Measurements from ENCODE around the gene SUCLG2.
"Not testable (repeated sequence)": the region's sequence is repeated elsewhere in the genome, so short reads cannot be mapped to it uniquely, and the experiment has no call there.

The SUCLG2 gene

DNA sequence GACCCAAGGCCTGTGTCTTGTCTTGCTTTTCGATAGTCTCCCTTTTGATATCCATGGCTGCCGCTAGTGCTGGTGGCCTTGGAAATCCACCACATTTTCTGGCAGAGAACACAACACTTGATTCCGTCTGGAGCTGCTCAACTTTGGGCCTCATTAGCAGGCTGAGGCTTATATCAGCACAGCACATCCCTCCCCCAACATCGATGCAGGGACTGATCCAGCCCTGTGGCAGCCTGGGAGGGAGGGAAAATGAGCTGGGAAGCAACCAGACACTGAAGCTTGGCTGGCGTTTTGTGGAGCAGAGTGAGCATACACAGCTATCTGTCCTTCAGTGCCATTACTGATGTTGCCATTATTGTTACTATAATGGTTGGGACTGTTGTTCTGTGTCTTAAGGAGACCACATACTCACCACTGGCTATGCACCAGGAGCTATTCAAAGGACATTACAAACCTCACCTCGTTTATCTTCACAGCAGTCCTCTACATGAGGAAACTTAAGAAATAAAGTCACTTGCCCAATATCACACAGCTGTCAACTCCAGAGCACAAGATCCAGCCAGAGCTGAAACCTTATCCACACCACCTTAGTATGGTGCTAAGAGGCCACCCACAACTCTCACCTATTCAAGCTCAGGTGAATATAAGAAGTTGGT is 102.9 kb downstream of the SUCLG2 start:
- no peak for DNase-seq

DNA sequence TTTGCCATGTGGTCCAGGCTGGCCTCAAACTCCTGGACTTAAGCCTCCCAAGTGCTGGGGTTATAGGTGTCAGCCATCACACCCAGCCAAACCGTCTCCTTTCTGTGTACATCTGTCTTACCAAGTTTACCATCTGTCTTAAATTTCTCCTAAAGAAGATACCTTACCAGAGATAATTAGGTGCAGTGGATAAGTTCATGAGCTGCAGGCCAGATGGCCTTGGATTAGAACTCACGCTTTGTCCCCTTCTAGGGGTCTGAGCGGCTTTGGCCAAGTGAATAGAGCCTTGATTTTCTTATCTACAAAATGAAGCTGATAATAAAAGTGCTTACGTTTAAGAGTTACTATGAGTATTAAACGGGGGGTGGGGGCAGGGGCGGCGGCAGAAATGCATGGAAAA is 103.9 kb downstream of the SUCLG2 start:
- DNase-seq = no peak

DNA sequence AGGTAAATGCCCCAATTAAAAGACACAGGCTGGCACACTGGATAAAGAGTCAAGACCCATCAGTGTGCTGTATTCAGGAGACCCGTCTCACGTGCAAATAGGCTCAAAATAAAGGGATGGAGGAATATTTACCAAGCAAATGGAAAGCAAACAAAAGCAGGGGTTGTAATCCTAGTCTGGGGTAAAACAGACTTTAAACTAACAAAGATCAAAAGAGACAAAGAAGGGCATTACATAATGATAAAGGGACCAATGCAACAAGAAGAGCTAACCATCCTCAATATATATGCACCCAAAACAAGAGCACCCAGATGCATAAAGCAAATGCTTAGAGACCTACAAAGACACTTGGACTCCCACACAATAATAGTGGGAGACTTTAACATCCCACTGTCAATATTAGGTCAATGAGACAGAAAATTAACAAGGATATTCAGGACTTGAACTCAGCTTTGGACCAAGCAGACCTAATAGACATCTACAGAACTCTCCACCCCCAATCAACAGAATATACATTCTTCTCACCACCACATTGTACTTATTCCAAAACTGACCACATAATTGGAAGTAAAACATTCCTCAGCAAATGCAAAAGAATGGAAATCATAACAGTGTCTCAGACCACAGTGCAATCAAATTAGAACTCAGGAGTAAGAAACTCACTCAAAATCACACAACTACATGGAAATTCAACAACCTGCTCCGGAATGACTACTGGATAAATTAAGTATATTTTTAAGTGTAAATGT is 111.7 kb downstream of the SUCLG2 start:
- not testable (repeated sequence) for DNase-seq

DNA sequence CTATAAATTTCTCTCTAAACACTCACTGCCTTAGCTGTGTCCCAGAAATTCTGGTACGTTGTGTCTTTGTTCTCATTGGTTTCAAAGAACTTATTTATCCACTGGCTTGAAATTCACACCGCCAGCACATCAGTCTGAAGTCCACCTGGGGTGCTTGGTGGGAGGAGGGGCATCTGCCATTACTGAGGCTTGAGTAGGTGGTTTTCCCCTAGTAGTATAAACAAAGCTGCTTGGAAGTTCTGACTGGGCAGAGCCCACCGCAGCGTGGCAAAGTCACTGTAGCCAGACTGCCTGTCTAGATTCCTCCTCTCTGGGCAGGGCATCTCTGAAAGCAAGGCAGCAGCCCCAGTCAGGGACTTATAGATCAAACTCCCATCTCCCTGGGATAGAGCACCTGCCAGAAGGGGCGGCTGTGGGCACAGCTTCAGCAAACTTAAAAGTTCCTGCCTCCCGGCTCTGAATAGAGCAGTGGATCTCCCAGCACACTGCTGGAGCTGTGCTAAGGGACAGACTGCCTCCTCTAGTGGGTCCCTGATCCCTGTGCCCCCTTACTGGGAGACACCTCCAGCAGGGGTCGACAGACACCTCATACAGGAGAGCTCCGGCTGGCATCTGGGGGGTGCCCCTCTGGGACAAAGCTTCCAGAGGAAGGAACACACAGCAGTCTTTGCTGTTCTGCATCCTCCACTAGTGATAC is 114.1 kb downstream of the SUCLG2 start:
- DNase-seq = no peak

DNA sequence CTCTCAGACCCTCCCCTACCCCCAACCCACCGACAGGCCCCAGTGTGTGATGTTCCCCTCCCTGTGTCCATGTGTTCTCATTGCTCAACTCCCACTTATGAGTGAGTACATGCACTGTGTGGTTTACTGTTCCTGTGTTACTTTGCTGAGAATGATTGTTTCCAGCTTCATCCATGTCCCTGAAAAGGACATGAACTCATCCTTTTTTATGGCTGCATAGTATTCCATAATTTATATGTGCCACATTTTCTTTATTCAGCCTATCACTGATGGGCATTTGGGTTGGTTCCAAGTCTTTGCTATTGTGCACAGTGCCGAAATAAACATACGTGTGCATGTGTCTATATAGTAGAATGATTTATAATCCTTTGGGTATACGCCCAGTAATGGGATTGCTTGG is 117.2 kb downstream of the SUCLG2 start:
- not testable (repeated sequence) for DNase-seq

DNA sequence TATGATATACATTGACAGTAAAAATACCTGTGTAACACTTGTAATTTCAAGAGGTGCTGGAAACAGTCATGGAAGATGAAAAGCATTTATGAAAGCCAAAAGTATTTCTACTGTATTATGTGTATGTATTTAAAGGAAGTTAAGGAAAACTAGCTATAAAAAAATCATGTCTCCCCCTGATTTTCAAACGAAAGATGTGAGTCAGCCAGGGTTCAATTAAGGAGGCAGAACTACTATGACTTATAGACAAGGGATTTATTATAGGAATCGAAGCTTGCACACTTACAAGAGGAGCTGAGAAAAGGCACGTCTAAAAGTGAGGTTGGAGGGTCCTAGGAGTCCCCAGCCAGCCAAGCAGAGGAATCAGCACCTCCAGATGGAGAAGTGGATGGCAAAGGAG is 119.4 kb downstream of the SUCLG2 start:
- DNase-seq = no peak

DNA sequence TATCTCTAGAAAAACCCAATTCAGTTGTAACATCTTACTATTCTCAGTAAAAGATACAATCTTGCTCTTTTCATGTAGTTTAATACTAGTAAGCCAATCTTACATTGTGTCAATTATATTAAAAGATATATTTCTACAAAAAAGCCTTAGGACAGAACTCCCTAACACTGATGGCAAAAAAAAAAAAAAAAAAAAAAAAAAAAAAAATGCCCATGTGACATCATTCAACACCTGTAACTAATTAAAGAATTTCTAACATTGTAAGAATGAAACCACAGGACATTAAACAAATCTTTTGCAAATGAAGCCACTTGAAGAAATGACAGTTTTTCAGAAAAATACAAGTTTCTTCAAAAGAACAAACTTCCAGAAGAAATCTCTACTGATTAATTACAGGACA is 119.8 kb downstream of the SUCLG2 start:
- DNase-seq = no peak

DNA sequence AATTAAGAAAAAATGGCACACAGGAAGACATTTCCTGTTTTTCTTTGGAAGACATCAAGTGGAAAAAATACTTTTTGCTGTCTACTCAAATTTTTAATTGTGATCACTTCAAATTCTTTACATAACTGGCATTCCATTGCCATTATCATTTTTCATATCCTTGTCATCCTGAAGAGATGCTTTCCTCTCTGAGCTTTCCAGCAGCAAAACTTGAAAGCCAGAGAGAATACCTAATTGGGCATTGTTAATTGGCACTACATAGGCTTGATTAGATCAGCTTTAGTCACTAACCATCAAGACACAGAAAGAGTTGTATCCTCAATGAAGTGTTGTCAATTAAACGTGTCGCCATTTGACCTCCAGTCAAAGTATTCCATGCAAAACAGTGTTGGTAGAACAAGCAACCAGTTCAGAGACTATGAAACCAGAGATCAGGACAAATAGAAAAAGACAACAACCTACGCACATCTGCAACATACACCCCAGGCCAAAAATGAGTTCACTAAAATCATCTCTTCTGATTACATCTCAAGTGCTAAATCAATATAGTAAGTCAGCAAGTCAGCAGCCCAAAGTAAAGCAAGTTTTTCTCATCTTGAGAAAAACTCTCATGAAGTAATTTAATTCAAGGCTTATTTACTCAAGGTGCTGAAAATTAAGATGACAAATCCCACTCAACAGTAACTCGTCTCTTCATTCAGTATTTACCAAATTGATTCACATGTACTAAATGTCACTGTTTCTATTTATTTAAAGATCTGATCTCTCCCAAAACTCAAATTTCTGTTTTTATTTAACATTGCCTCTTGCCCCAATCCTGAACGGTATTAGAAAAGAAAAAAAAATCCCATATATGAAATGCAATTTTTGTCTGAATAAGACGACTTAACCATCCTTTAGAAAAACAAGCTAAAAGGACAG is 123.0 kb downstream of the SUCLG2 start:
- DNase-seq = no peak

DNA sequence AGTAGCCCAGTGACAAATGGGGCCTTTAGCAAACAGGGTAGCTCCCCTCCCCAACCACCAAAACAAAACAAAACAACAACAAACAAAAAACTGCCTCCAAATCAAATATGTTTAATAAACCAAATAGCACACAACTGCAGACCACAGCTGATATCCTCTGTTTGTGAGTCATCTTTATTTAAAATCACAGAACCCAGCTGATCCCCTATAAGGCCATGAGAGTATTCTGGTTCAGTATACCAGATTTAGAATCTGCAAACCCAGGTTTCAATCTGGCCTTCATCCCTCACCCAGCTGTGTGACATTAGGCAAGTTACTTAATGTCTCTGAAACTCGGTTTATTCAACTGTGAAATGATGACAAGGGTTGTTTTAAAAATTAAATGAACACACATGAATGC is 124.5 kb downstream of the SUCLG2 start:
- DNase-seq = no peak

DNA sequence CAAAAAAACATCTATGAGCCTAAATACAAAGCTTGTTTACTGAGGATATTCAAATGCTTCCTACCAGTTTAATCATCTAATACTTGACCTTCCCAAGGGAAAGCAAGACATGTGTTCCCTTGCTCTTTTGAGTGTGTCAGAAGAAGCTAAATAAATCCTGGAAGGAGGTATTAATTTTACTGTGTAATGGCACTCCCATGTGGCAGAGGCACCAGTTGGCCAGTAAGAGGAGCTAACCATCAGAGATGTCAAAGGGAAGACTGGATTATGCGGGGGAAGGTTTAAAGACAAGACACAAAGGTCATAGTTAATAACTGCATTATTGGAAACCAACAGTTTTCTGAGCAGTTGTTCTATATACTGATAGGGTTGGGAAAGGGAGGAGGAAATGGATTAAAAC is 125.1 kb downstream of the SUCLG2 start:
- no peak for DNase-seq

DNA sequence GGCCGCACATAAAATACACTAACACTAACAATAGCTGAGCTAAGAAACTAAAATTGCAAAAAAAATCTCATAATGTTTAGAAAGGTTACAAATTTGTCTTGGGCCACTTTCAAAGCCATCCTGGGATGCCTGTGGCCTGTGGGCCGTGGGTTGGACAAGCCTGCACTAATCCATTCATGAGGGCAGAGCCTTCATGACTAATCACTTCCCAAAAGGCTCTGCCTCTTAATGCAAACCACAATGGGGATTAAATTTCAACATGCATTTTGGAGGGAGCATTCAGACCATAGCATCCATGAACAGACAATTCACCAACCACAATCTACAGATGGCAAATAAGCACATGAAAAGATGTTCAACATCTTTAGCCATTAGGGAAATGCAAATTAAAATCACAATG is 128.2 kb downstream of the SUCLG2 start:
- DNase-seq = no peak

DNA sequence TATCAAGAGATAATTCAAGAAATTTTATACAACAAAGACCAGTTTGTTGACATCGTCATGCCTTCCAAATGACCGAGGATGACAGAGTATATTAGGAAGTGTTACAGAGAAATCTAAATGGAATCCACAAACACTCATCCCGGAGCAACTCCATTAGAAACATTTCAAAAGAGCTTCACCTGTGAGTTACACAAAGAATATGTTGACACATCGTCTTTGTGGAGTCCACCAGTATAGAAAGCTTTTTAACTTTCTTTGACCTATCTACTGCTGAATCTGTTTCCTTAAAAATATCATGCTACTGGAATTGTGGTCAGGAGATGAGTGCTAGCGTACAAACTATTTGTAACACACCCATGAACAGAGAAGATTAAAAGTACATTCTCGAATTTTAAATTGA is 130.4 kb downstream of the SUCLG2 start:
- DNase-seq = no peak

DNA sequence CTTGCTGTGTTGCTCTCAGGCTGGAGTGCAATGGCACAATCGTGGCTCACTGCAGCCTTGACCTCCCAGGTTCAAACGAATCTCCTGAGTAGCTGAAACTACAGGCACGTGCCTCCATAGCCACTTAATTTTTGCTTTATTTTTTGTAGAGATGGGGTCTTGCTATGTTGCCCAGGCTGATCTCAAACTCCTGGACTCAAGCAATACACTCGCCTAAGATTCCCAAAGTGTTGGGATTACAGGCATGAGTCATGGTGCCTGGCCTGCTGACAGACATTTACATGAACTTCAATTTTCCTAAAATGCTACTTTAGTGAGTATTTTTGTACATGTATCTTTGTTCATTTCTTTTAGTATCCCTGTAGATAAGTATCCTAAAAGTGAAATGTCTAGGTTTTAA is 132.3 kb downstream of the SUCLG2 start:
- no peak for DNase-seq

DNA sequence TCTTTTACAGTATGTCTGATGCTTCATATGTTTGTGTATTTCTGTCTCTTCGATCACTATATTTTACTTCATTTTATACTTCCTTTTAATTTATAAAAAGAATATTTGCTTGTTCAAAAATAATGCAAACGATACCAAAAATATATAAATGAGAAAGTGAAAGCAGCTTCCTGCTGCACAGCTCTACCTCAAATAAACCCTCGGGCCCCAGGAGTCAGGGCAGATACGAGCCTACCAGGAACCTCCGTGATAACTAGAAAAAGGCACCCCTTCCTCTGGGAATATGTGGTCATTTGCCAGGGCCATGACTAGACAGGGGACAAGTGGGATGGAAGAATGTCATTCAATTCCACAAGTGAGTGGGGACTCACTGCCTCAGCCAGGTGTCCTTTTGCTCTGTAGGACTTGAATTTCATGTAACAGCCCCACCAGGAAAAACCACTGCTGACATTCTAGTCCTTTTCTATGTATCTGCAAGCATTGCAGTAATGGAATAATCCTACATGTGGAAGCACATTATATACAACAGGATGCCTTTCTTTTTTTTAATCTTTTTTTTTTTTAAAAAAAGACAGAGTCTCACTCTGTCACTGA is 133.3 kb downstream of the SUCLG2 start:
- DNase-seq = no peak

DNA sequence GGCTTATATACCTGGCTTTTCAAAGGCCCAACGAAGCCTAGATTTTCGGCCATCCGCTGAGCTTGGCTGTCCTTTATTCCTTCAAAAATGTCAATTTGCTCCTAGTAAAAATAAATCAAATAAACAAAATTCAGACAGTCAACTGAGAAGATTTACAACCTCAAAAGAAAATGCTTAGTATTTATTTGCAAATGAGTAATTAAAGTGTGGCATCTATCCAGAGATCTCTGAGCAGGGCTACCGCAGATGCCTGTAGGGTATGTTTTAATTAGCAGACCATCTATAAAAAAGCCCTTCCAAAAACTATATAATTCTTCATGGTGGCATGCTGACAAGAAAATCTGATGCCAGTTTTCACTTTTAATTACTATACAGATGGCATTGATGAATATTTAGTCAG is 136.2 kb downstream of the SUCLG2 start:
- DNase-seq = no peak

DNA sequence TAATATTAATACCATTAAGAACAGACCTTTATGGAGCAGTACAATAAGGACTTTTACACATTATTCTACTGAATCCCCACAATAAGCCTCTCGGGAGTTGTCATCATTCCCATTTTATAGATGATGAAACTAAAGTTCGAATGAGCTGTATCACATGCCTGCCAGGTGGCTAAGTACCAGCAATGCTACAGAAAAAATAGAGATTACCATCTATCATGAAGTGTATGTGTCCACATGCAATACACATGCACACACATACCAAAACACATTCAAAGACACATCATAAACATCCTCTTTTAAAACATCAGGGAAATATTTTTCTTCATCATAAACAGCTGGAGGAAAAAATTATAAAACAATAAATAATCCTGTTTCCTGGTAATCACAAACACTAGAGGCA is 136.6 kb downstream of the SUCLG2 start:
- no peak for DNase-seq

DNA sequence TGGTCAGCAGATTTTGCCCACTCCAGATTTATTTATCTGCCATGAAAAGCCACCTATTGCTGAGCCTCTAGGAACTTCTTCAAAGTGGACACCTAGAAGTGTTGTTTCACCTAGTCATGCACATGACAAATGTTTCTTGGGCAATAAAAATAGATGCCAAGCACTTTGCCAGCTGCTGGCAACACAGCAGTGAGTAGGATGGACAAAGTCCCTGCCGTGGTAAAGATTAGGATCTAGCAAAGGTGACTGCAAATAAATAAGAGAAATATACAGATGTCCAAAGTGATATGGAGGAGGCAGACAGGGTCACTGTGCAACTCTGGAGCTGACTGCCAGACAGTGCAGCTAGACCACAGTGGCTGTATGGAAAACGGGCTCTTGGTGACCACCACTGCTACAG is 137.9 kb downstream of the SUCLG2 start:
- no peak for DNase-seq

DNA sequence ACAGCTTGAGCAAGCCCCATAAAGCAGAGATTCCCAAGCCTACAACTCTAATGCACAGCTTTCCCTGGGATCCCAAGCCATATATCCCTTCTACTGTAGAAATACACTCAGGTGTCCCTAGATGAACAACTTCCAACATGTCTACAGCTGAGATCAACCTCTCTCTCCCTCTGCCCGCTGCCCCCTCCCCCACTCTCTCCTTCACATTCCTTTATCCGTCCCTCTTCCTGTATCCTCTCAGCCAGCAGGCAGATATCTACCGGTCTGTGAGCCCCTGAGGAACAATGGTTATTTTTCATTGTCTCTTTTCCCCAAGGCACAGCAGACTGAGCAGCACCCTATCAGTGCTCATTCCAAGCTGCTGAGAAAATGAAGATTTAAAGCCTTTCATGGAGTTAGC is 138.6 kb downstream of the SUCLG2 start:
- no peak for DNase-seq

DNA sequence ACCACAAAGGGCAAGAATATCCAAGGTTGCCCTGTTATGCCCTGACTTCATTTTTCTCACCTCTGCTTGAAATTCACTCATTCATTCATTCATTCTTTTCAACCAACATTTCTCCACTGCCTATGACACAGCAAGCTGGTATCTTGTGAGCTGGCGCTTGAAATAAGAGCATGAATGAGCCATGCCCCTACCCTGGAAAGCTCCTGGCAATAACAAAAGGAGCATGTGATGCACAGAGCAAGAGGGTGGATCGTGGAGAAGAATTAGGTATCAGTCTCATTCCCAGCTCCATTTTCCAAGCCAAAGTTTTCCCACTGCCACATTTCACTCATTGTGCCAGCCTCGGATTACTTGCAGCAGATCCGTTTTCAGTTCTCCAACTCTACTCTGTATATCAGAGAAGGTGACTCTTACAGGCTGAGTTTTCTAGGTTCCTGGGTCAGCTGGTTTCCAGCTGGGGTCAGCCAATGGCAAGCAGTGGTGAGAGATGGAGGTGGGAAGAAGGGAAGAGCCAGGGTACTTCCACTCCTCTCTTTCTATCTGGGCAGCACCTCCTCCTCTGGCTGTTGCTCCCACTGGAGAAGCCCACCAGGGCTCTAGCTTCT is 144.8 kb downstream of the SUCLG2 start:
- no peak for DNase-seq

DNA sequence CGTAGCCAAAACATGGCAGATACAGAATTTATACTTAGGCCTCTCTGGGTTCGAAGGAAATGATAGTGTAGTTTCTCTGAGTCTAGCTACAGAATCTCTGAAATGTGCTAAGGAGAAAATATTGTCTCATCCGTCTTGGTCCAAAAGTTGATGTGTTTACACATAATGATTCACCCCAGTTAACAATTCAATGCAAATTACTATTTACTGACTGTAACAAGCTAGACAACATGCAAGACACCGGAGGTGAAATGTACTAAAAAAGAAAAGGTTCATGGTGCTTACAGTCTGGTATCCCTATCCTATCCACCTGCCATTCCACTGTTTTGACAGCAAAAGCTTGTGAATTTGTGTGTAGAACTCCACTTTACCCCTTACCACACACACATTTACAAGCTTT is 146.8 kb downstream of the SUCLG2 start:
- DNase-seq = no peak

DNA sequence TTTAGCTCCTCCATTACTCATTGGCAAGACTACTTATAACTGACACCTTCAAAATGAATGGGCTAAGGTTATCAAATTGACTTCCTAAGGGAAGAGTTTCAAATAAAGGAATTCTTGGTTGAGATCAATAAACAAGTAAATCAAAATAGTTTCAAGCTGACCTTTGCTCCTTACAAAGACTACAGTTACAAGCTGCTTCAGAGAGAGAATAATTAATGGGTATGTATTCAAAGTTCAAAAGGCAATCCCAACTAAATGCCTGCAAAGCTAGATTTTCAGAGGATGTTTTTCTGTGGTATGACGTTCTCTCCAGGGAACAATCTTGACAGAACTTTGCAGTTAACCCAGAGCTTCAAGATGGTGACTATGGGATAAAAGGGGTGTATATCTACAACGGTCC is 153.7 kb downstream of the SUCLG2 start:
- DNase-seq = no peak

DNA sequence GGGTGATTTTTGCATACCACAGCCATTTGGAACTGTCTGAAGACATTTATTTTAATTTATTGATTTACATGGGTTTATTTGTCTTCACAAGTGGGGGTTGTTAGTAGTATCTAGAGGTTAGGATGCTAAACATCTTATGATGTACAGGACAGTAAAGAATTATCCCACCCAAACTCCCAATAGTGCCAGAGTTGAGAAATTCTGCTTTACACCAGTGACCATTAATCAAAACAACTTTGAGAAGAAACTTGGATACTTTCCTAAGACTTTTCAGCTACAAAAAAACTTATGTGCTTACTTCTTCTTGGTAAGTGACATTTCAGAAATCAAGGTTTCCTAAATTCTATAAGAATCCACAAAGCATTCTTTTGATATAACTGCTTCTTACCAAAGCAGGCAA is 156.7 kb downstream of the SUCLG2 start:
- DNase-seq = no peak
